Measurements from ENCODE around the gene ZNRF1.

The ZNRF1 gene

DNA sequence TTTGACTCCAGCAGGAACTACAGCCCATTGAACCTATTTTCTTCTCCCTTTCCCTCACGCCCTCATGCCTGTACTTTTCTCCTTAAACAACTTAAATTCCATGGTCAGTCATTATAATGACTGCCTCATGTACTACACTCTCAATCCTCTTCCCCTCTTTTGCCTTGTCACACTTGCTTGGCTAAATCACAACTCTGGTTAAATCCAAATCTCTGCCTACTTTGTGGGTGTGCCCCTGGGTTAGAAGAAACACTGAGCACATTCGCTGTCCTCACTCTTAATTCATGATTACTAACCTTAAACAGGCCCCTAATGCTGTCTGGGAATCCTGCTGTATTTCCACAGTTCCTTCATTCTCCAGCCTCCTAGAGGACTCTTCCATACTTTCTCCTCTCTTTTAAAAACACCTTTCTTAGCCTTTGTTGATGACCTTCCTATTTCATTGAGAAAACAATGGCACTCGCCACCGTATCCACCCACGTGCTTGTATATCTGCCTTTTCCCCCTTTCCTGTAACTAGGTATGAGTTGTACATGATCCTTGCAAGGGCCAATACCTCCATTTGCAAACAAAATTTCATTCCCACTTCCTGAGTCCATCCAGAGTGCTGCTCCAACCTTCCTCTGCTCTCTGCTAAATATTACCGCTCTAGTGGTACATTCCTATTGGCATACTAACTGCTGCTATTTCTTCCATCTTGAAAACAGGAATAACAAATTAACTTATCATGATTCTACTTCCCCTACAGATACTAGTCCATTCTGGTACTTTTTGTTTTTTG is 28.9 kb downstream of the ZNRF1 start:
- DNase-seq = no peak

DNA sequence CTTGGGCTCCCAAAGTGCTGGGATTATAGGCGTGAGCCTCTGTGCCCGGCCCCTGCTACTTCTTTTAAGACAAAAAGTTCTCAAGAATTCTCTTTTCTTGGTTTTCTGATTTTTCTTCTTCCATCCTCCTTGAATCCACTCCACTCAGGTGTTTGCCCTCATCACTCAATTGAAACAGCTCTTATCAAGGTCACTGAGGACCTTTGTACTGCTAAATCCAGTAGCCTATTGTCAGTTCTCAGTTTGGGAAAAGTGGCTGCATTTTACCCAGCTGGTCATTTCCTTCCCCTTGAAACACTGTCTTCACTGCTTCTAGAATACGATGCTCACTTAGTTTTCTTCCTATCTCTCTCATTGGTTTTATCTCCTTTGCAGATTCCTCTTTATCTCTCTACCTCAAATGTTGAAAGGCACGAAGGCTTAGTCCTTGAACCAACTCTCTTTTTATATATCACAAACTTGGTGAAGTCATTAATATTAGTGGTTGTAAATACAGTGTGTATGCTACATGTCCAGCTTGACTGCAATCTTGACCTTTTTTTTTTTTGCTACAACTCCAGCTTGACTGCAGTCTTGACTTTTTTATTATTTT is 29.8 kb downstream of the ZNRF1 start:
- no peak for DNase-seq

- DNase-seq = no peak
Observed at GRCh38 chr16:75029854-75030253, 31.0 kb downstream of the ZNRF1 start.

- no peak for DNase-seq
Observed at GRCh38 chr16:75032655-75033054, 33.8 kb downstream of the ZNRF1 start.

DNA sequence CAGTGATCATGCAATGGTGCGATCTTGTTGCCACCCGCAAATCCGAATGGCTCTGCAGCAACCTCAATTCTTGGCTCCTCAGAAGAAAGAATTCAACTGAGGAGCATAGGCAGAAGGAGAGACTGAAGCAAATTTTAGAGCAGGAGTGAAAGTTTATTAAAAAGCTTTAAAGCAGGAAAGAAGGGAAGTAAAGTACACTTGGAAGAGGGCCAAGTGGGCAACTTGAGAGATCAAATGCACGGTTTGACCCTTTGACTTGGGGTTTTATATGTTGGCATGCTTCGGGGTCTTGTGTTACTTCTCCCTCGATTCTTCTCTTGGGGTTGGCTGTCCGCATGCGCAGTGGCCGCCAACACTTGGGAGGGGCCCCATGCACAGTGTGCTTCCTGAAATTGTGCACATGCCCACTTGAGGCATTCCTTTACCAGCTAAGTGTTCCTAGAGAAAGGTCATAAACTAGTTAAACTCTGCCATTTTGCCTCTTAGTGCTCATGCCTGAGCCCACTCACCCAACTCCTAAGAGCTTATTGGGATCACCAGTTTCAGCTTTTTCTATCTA is 36.7 kb downstream of the ZNRF1 start:
- DNase-seq = no peak

GRCh38 chr16:75038036-75038858 is 39.4 kb downstream of the ZNRF1 start:
- no peak for DNase-seq

DNA sequence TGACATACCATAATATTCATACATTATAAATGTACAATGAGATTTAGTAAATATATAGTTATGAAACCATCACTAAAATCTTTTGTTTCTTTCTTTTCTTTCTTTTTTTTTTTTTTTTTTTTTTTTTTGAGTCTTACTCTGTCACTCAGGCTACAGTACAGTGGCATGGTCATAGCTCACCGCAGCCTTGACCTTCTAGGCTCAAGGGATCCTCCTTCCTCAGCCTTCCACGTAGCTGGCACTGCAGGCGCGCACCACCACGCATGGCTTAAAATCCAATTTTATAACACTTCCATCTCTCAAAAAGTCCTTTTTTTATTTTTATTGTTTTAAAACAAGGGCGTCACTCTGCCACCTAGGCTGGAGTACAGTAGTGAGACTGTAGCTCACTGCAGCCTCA is 41.1 kb downstream of the ZNRF1 start:
- DNase-seq = no peak

GRCh38 chr16:75042426-75043174 is 43.8 kb downstream of the ZNRF1 start:
- no peak for DNase-seq

- no peak for DNase-seq
Observed at GRCh38 chr16:75043175-75043895, 44.5 kb downstream of the ZNRF1 start.

GRCh38 chr16:75044800-75045361 is 46.1 kb downstream of the ZNRF1 start:
- DNase-seq = no peak

GRCh38 chr16:75045424-75045823 is 46.6 kb downstream of the ZNRF1 start:
- no peak for DNase-seq

- no peak for DNase-seq
Observed at GRCh38 chr16:75048054-75048453, 49.2 kb downstream of the ZNRF1 start.

DNA sequence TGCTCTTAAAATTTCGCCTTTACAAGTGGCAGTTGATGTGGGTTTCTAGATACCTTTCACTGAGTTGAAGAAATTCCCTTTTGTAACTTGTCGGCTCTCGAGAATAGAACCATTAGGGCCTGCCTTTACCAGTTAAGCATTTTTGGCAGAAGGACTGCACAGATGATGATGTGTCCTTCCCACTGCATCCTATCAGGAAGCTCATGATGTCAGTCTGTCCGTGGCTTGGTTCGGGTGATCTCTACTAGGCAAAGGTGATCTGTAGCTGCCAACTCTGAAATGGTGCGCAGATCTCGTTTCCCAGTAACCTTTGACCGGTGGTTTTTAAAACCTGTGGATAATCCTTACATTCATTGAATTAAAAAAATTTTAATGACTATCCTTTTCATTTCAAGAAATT is 49.7 kb downstream of the ZNRF1 start:
- DNase-seq = no peak

- no peak for DNase-seq
Observed at GRCh38 chr16:75052481-75053202, 53.8 kb downstream of the ZNRF1 start.

- no peak for DNase-seq
Observed at GRCh38 chr16:75053791-75054555, 55.1 kb downstream of the ZNRF1 start.

DNA sequence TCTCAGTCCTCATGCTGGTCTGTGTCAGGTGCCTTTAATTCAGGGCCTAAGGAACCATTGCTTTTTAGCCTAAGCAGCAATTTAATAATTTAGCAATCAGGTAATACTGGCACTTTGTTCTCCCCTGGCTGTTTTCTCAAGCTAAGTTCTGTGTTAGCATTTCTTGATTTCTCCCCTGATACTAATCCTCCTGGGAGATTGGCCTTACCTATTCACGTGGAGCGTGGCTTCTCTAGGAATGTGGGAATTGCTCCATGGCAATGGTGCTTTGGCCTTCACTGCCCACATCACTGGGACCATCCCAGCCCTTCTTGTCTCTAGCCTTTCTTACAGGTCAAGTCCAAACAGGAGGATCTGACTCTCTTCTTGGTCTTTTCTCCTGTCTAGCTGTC is 55.7 kb downstream of the ZNRF1 start:
- no peak for DNase-seq

DNA sequence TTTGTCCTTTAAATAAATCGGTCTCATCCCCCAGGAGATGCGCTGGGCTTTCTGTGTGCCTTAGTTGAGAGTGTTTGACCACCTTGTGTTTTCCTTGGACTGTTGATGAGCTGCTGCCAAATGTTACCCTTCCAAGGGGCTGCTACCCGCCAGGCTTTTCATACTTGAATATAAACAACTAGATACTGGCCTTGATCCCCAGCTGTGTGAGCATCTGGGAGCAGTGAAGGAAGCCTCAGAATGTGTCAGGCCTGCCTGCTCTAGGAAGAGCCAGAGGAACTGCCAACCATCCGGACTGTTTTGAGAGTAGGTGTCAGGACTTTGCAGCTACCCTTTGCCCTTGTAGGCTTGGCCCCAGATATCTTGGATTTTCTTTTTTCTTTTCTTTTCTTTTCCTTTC is 60.0 kb downstream of the ZNRF1 start:
- DNase-seq = no peak

DNA sequence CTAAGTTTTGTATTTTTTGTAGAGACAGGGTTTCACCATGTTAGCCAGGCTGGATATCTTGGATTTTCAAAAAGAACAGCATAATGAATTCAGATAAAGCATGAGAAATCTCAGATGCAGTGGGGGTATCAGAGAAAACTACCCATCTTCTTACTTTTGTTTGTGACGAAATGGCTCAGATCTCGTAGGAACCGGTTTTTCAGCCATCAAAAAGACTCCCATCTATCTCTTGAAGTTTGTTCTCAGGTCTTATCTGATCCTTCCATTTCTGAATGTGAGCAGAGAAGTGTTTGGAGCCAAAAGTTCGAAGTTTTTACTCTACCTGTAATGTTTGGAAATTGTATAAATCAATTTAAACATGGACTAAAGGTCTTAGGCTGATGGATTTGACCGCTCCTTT is 60.6 kb downstream of the ZNRF1 start:
- no peak for DNase-seq

DNA sequence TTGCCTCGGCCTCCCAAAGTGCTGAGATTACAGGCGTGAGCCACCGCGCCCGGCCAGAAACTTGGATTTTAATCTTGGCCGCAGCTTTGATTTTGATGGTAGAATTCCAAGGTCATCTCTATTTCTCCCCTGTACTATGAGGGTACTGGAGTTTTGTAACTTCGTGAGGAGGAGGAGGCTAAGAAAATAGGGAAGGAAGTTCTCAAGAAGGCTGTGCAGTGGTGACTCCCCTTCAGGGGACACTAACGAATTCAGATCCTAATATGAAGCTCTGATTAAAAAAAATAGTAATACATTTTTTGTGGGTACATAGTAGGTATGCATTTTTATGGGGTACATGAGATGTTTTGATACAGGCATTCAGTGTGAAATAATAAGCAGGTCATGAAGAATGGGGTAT is 61.9 kb downstream of the ZNRF1 start:
- DNase-seq = no peak

DNA sequence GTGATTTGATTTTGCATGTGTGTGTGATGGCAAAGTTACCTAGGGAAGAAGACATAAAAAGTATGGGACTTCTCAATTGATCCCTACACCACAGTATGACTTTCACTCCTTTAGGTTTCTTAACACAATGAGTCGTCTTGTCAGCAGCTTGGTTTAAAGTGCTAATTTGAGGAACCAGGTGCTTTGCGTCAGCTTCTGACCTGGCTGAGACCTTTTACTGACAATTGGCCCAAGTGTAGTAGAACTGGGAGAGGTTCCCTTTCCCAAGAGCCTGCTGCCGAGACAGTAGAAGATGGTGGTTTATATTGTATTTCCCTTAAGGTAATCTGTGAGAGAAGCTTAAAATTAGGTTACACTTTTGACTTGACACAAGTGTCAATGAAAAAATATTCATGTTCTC is 62.8 kb downstream of the ZNRF1 start:
- DNase-seq = no peak

Measured in activated gamma-delta T cell (primary cell).